Astrocyte of the spinal cord (primary cell): ENCODE data around the gene VAV2.

ENCODE experiments used
- DNase-seq: peaks from one replicate; pipeline ENCODE4 v3.0.0; 2011; ENCODE audit warnings: low read depth, low spot score
- H3K4me3 ChIP-seq: 2 replicates; pipeline ENCODE4 v1.5.1; 2011; ENCODE audit warnings: low read depth, mild to moderate bottlenecking, low read length, moderate library complexity
- CTCF ChIP-seq: IDR thresholded peaks from 2 replicates; pipeline ENCODE4 v1.5.1; 2012; ENCODE audit warnings: low read depth, mild to moderate bottlenecking, low read length, inconsistent platforms
- in situ Hi-C: cut with HindIII; loops from 2 replicates; pipeline ENCODE4 v1.10.0; 2017; ENCODE audit warnings: low sequenced_read_pairs

VAV2 gene

GRCh38 chr9:133956520-133957076 is 35.5 kb downstream of the VAV2 start:
- DNase-seq, result peak; percentile 28
- H3K4me3 ChIP-seq, result no peak overlapping the region
- TF ChIP-seq CTCF, result no peak
- in situ Hi-C loops, result no loop called here

DNA sequence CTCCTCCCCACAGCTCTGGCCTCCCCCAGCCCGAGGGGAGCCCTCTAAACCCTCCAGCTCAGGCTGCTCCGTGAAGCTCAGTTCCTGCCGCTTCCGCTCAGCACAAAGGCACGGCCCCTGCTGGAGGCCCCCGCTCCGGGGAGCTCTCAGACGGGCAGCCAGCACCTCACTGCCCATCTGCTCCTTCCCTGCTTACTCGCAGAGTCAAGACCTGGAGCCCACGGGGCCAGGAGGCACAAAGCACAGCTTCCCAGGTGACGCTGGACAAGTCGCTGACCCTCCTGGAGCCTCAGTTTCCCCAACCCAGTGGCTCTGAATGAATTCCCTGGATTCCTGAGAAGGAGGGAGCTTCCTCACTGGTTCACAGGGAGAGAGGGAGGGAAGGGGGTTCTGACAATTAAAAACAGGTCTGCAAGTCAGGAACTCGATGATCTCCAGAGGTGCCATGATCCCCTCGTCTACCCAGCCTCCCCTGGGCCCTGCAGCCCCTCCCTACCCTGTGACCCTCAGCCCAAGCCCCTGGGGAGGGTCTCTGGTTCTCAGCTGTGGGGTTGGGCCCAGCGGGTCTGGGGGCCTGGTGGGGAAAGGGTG is 36.2 kb downstream of the VAV2 start:
- in situ Hi-C loops, result no loop called here
- no peak overlapping the region for H3K4me3 ChIP-seq
- TF ChIP-seq CTCF, result peak; percentile 25
- peak; percentile 36 for DNase-seq

DNA sequence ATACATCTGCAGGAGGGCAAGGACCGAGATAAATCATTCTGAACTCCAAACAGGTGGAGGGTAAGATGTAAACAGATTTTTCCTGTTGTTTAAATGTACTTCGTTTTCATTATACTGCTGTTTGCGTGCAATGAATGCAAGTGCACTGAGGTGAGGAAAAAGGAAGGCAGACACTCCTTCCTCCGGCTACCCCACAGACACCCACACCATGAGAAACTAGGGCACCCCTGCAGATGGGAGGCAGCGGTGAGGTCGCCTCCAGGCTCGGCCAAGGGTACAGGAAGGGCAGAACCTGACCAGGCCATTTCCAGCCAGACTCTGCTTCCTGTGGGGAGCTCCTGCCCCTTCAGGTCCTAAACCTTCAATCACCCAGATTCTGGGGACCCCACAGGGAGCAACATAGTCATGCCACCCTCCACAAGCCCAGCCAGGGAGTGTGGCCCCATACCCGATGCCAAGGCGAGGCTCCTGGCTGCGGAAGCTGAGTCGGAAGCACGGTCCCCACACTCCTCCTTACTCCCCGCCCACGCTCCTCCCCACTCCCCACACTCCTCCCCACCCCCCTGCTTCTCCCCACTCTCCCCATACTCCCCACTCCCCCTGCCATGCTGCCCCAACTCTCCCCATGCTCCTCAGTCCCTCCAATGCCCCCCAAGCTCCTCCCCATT is 37.1 kb downstream of the VAV2 start:
- H3K4me3 ChIP-seq, result no peak overlapping the region
- in situ Hi-C loops, result no loop called here
- DNase-seq, result no peak
- no peak for TF ChIP-seq CTCF

DNA sequence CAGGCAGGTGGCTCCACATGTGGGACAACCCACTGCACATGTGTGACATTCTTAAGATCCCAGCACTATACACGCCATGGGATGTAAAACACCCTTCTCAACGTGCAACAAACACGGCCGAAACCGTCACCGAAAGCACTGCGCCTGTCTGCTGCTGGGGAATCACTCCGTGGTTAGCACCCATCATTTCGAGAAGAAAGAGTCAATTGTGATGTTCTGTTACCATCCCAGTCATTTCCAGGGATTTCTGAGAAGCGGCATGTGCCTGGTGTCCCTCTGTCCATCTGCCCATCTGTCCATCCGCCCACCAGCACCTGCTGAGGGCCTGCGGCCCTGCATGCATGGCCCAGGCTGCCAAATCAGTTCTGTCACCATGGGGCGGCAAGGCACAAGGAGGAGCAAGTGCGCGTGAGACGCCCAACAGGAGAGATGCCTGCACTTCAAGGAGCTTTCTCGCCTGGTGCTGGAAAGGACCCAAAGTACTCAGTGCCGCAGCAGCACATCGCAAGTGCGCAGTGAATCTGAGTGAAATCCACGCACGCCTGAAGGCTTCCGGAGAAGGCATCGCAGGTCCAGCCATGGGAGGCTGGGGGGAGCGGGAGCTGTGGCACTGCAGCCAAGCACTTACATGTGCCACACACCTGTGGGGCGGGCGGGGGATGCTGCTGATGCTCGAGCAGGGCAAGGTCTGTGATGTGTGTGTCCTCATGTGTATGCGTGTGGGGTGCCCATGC is 38.0 kb downstream of the VAV2 start:
- H3K4me3 ChIP-seq, result no peak overlapping the region
- TF ChIP-seq CTCF, result no peak
- in situ Hi-C loops, result no loop called here
- no peak for DNase-seq

GRCh38 chr9:133953621-133953975 is 38.5 kb downstream of the VAV2 start:
- in situ Hi-C loops, result no loop called here
- H3K4me3 ChIP-seq, result no peak overlapping the region
- no peak for TF ChIP-seq CTCF
- DNase-seq, result no peak

- H3K4me3 ChIP-seq, result no peak overlapping the region
- no peak for DNase-seq
- TF ChIP-seq CTCF, result no peak
- in situ Hi-C loops, result no loop called here
Measured at GRCh38 chr9:133952598-133953550, 39.2 kb downstream of the VAV2 start.
